Gastrocnemius medialis (tissue), 4 donors: ENCODE data around the gene SPTSSB. TPM values are rescaled to one million over a fixed set of nuclear protein-coding genes. Genes with fewer than 3 reads are reported as not detected.

Experiments
- ATAC-seq, 2 donors: fragments of 150-250 bp; one replicate each; pipeline ENCODE4 v1.9.1; 2016
- DNase-seq, 2 donors: peaks; one replicate each; pipeline ENCODE4 v3.0.0-alpha.2; 2019
- H3K27ac ChIP-seq, 4 donors: fragments of 200-600 bp; sonication (generic); 1 replicate in 1 of 4; 2 replicates in 3 of 4; pipeline ENCODE4 v1.5.1; 2016 to 2018; ENCODE audit warnings: mild to moderate bottlenecking in 2 of 4, moderate library complexity in 1 of 4
- H3K27me3 ChIP-seq, 3 donors: fragments of 200-600 bp; sonication (generic) in 2 of 3; 1 replicate in 1 of 3; 2 replicates in 2 of 3; pipeline versions ENCODE4 v1.5.1 to v1.6.0; 2016 to 2019; ENCODE audit warnings: mild to moderate bottlenecking in 1 of 3, moderate library complexity in 1 of 3
- H3K36me3 ChIP-seq, 2 donors: fragments of 200-600 bp; sonication (generic) in 1 of 2; one replicate each; pipeline ENCODE4 v1.5.1; 2017 to 2018
- H3K4me1 ChIP-seq, 2 donors: fragments of 200-600 bp; sonication (generic) in 1 of 2; one replicate each; pipeline ENCODE4 v1.5.1; 2016 to 2017; ENCODE audit warnings: mild to moderate bottlenecking in 2 of 2
- H3K4me3 ChIP-seq, 4 donors: fragments of 200-600 bp; sonication (generic) in 3 of 4; 1 replicate in 1 of 4; 2 replicates in 3 of 4; pipeline ENCODE4 v1.5.1; 2016 to 2019; ENCODE audit warnings: mild to moderate bottlenecking in 2 of 4
- H3K9me3 ChIP-seq, 3 donors: fragments of 200-600 bp; sonication (generic) in 2 of 3; 1 replicate in 1 of 3; 2 replicates in 2 of 3; pipeline ENCODE4 v1.5.1; 2016 to 2019
- POLR2A ChIP-seq, 2 donors: fragments of 450-650 bp; IDR thresholded peaks; one replicate each; pipeline ENCODE4 v1.6.1; 2017; ENCODE audit warnings: antibody characterized with exemption in 2 of 2, mild to moderate bottlenecking in 2 of 2, moderate library complexity in 2 of 2
- in situ Hi-C, 4 donors: fragments of 200-750 bp; cut with MboI; loops; one replicate each; pipeline versions ENCODE4 v1.15.0 to v1.8.0; 2017; ENCODE audit warnings: low sequenced_read_pairs in 4 of 4
- intact Hi-C: fragments of 100-400 bp; cut with DNase I; formaldehyde crosslinking; loops from one replicate; pipeline ENCODE4 v1.15.1; 2023; ENCODE audit warnings: low total_unique reads
- total RNA-seq, 4 donors: library from RNA; depleted of rRNA; stranded (reverse); fragments of >200 nt; gene quantifications; one replicate each; pipeline versions ENCODE4 v1.1.0 to v1.2.3, GENCODE V29; 2016
- TF ChIP-seq, protein P1 (sequence below), 5 experiments: fragments of 450-650 bp in 3 of 5; fragments of 200-600 bp in 2 of 5; sonication (generic) in 2 of 5; IDR thresholded peaks in 4 of 5; conservative IDR thresholded peaks in 1 of 5; 1 replicate in 4 of 5; 2 replicates in 1 of 5; pipeline ENCODE4 v1.5.1; 2016 to 2019; ENCODE audit warnings: antibody characterized with exemption in 5 of 5, mild to moderate bottlenecking in 3 of 5, moderate library complexity in 3 of 5

SPTSSB gene
- total RNA-seq, 4 donors from 2014 or later: not detected

DNA sequence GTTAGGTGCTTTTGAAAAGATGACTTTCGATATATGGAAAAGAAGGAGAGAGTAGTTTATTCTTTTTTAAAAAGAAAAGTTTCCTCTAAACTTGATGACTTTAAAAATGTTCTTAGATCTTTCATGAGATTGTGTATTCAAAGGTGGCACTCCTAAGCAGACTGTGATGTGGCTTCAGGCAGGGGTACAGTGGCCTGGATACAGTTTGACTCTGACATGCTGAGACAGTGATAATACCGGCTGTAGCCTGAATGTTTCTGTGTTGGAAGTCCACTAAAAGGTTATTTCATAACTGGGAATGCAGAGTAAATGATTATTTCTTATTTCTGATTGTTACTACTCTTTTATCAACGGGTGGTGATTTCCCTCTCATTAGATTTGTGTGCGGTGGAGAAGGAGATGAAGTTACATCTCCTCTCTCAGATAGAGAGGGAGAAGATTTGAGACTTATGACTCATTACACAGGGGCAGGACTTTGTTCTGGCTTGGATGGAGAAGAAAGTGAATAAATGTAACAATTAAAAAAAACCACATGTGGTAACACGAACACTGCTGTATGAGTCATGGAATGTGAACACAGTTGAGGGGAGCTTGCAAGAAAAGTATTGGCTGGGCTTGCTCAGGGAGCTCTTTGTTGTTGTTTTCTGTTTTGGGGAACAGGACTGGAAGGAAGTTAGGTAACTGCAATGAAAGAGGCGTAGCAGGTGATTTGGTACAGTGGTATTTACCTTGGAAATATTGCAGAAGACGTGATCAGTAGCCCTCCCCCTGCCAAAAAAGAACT lies 21.6 kb downstream of the SPTSSB start:
- H3K27ac ChIP-seq: no peak overlapping the region

DNA sequence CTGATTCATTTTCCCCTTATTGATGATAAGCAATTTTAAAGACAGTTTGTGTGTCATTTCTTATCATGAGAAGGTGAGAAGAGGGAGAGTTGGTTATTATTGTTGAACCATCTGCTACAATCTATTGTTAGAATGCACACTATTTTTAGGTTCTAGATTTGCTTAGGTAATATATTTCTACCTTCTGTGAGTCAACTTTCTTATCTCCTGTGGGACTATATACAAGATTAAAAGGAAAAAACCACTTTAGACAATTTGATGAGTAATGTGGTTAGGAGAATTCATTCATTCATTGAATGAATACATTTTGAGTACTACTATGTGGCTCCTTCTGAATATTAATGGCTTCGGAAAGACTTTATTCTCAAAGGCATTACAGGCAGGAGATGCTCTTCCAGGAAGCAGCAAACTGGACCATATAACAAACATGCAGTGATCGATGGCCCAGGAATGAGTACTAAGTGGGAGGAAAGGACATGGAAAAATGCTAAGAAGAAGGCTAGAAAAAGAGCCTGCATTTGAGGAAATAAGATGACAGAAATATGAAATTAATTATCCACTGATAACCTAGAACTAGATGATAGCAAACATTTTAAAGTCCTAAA lies 22.4 kb downstream of the SPTSSB start:
- ATAC-seq (no peak), DNase-seq (no peak)
- no peak overlapping the region for H3K4me3 ChIP-seq
- H3K9me3 ChIP-seq: no peaks in the 10 kb centered on the region
- H3K27ac ChIP-seq: no peak overlapping the region
- no peaks in the 10 kb centered on the region for H3K27me3 ChIP-seq
- H3K4me1 ChIP-seq: no peaks in the 10 kb centered on the region
- no peaks in the 10 kb centered on the region for H3K36me3 ChIP-seq
- TF ChIP-seq, protein P1, sequence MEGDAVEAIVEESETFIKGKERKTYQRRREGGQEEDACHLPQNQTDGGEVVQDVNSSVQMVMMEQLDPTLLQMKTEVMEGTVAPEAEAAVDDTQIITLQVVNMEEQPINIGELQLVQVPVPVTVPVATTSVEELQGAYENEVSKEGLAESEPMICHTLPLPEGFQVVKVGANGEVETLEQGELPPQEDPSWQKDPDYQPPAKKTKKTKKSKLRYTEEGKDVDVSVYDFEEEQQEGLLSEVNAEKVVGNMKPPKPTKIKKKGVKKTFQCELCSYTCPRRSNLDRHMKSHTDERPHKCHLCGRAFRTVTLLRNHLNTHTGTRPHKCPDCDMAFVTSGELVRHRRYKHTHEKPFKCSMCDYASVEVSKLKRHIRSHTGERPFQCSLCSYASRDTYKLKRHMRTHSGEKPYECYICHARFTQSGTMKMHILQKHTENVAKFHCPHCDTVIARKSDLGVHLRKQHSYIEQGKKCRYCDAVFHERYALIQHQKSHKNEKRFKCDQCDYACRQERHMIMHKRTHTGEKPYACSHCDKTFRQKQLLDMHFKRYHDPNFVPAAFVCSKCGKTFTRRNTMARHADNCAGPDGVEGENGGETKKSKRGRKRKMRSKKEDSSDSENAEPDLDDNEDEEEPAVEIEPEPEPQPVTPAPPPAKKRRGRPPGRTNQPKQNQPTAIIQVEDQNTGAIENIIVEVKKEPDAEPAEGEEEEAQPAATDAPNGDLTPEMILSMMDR (IDR thresholded peaks at IDR 0.05 in 4 of 5, conservative IDR thresholded peaks at IDR 0.05 in 1 of 5): no peak
- no peak for TF ChIP-seq POLR2A (IDR thresholded peaks at IDR 0.05)
- in situ Hi-C loops: no loop called here
- intact Hi-C loops: no loop called here

More for the DNA sequence above, 21.6 kb downstream of the SPTSSB start:
- intact Hi-C loops (no loop called here), in situ Hi-C loops (no loop called here)
- Histone ChIP-seq H3K4me3 (no peak overlapping the region), H3K9me3 (no peaks in the 10 kb centered on the region), H3K27me3 (no peaks in the 10 kb centered on the region), H3K4me1 (no peaks in the 10 kb centered on the region), H3K36me3 (no peaks in the 10 kb centered on the region)
- ATAC-seq: peak; percentile 39 to 68
- DNase-seq: no peak
- TF ChIP-seq POLR2A (IDR thresholded peaks at IDR 0.05): no peak
- TF ChIP-seq, protein P1 (IDR thresholded peaks at IDR 0.05 in 4 of 5, conservative IDR thresholded peaks at IDR 0.05 in 1 of 5): no peak

DNA sequence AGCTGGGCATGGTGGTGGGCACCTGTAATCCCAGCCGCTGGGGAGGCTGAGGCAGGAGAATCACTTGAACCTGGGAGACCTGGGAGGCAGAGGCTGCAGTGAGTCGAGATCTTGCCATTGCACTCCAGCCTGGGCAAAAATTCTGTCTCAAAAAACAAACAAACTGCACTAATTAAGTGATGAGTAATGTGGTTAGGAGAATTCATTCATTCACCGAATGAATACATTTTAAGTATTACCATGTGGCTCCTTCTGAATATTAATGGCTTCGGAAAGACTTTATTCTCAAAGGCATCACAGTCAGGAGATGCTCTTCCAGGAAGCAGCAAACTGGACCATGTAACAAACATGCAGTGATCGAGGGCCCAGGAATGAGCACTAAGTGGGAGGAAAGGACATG lies 23.6 kb downstream of the SPTSSB start:
- no peak overlapping the region for H3K27ac ChIP-seq

DNA sequence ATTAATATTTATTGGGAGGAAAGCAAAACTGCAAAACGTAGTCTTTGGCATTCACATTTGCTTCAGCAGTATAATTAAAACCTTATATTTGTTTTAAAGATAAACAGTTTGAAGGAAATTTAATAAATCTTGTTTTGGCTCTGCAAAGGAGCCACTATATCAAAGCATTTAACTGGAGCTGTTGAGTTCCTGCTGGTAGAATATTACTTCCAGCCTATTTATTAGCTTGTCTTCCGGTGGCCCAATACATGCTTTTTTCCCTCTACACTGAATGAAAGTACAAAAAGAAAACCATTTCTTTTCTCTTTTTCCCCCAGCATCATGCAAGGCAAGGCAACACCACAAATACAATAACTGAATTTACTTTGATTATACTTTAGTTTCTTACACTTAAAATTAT lies 26.3 kb downstream of the SPTSSB start:
- Histone ChIP-seq H3K36me3 (no peaks in the 10 kb centered on the region), H3K27me3 (no peaks in the 10 kb centered on the region), H3K4me3 (no peak overlapping the region), H3K9me3 (no peaks in the 10 kb centered on the region), H3K4me1 (no peaks in the 10 kb centered on the region), H3K27ac (no peak overlapping the region)
- DNase-seq (no peak), ATAC-seq (no peak)
- in situ Hi-C loops (no loop called here), intact Hi-C loops (no loop called here)
- TF ChIP-seq, protein P1 (IDR thresholded peaks at IDR 0.05 in 4 of 5, conservative IDR thresholded peaks at IDR 0.05 in 1 of 5): no peak
- TF ChIP-seq POLR2A (IDR thresholded peaks at IDR 0.05): no peak

More for the DNA sequence above, 23.6 kb downstream of the SPTSSB start:
- no peak for ATAC-seq
- Histone ChIP-seq H3K27me3 (no peaks in the 10 kb centered on the region), H3K9me3 (no peaks in the 10 kb centered on the region), H3K36me3 (no peaks in the 10 kb centered on the region), H3K4me1 (no peaks in the 10 kb centered on the region), H3K4me3 (no peak overlapping the region)
- in situ Hi-C loops: no loop called here
- no peak for TF ChIP-seq POLR2A (IDR thresholded peaks at IDR 0.05)
- TF ChIP-seq, protein P1 (IDR thresholded peaks at IDR 0.05 in 4 of 5, conservative IDR thresholded peaks at IDR 0.05 in 1 of 5): no peak
- intact Hi-C loops: no loop called here
- DNase-seq: no peak
